Renal cortical epithelial cell (primary cell): ENCODE data around the gene BOC. TPM values are rescaled to one million over a fixed set of nuclear protein-coding genes. Genes with fewer than 3 reads are reported as not detected.
"Not testable (repeated sequence)": the region's sequence is repeated elsewhere in the genome, so short reads cannot be mapped to it uniquely, and the experiment has no call there.

Experiments
- DNase-seq: peaks from one replicate; pipeline ENCODE4 v3.0.0-alpha.2; 2011; ENCODE audit warnings: low read depth
- total RNA-seq: library from RNA; depleted of rRNA; stranded (reverse); fragments of >200 nt; gene quantifications from 2 replicates; pipeline ENCODE4 v1.2.3, GENCODE V29; 2014

The BOC gene, protein sequence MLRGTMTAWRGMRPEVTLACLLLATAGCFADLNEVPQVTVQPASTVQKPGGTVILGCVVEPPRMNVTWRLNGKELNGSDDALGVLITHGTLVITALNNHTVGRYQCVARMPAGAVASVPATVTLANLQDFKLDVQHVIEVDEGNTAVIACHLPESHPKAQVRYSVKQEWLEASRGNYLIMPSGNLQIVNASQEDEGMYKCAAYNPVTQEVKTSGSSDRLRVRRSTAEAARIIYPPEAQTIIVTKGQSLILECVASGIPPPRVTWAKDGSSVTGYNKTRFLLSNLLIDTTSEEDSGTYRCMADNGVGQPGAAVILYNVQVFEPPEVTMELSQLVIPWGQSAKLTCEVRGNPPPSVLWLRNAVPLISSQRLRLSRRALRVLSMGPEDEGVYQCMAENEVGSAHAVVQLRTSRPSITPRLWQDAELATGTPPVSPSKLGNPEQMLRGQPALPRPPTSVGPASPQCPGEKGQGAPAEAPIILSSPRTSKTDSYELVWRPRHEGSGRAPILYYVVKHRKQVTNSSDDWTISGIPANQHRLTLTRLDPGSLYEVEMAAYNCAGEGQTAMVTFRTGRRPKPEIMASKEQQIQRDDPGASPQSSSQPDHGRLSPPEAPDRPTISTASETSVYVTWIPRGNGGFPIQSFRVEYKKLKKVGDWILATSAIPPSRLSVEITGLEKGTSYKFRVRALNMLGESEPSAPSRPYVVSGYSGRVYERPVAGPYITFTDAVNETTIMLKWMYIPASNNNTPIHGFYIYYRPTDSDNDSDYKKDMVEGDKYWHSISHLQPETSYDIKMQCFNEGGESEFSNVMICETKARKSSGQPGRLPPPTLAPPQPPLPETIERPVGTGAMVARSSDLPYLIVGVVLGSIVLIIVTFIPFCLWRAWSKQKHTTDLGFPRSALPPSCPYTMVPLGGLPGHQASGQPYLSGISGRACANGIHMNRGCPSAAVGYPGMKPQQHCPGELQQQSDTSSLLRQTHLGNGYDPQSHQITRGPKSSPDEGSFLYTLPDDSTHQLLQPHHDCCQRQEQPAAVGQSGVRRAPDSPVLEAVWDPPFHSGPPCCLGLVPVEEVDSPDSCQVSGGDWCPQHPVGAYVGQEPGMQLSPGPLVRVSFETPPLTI
- 0.52 and 3.0 TPM in 2 replicates for total RNA-seq

DNA sequence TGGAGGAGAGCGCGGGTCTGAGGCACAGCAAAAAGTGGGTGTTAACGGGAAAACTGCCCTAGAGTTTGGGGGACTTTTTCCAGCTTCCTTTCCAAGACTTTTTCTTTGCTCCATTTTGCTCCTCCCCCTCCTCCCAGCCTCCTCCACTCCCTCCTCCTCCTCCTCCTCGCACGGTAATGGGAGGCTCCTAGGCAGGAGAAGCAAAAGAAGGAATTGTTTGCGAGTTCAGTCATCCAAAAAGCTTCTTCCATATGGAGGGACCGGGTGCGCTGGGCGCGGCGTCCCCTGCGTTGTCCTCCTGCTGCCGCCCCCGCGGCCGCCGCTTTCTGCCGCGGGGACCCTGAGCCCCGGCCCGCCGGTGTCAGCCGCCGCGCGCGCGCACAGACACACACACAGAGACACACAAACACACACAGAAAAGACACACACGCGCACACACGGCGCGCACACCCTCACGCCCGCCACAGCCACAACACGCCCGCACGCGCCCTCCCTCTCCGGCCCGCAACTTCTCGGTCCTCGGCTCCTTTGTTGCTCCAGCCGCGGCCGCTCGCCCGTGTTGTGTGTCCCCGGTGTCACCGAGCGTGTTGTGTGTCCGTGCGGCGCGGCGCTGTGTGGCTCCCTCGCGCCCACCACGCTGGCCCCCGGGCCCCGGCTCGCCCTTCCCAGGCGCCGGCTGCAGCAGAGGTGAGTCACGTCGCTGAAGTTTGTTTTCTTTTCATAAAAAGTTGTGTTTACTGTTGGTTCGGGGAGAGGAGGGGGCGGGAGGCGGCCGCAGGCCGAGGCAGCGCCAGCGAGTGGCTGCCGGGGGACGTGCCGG is at the start of gene BOC:
Gene BOC, plus strand, starts transcription at position 228 of the 820 bp plus-strand sequence. CDS start 38,246 bp downstream, outside the sequence.
- DNase-seq = peak; percentile 37

DNA sequence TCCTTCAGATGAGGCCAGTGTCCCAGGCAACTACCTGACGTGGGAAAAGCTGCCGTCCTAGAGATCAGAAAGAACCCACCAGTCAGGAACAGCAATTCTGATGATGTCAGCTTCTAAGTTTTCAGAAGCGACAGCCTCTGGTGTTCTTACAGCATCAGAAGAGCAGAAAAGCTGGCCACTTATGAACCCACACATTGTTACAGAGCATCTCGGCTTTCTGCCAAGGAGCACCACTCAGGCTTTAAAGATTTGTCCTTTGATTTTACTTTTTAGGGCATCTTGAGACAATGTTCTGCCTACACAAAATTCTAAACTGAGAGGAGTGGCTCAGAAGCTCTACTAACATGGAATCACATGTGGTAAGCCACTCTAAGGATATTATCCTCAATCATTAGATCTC is 49.7 kb upstream of the BOC start:
- no peak for DNase-seq

DNA sequence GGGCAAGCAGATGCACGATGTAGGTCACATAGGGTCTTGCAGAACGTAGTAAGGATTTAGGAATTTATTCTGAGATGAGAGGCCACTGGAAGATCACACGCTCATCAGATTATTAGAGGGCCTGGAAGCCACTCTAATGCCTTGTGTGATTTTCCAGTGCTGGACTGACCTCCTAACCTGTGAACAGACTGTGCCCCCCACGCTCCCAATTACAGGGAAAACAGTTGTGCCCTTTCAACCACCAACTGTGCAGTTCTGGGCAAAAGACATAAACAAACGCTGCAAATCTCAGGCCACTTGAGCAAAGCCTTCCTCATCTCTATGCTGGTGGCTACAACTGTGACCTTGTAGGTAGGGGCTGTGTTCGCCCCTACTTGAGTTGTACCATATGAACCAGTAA is 48.2 kb upstream of the BOC start:
- DNase-seq = no peak

DNA sequence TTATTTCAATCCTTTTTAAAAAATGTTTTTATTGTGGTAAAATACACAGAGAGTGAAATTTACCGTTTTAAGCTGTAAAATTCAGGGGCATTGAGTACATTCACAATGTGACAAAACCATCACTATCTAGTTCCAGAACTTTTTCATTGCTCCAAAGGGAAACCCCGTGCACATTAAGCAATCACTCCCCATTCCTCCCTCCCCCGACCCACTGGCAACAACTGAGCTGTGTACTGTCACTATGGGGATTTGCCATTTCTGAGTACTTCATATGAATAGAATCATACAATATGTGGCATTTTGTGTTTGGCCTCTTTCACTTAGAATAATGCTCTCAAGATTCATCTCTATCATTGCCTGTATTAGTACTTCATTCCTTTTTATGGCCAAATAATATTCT is 45.5 kb upstream of the BOC start:
- peak; percentile 9 for DNase-seq

DNA sequence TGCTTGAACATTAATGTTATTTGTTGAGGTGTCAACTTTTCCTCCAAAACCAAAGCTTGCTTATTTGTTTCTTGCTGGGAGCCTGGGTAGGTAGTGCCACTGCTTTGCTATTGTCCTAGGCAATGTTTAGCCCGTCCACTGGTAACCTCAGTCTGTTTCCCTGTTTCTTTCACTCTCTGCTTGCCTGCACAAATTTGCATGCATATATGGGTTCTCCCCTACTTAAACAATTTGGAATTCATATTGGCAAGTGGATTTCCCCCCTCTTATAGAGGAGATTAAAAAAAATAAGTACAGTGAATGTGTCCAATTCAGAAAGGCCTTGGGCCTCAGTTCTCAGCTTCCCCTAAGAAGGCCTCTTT is 45.0 kb upstream of the BOC start:
- DNase-seq = no peak

DNA sequence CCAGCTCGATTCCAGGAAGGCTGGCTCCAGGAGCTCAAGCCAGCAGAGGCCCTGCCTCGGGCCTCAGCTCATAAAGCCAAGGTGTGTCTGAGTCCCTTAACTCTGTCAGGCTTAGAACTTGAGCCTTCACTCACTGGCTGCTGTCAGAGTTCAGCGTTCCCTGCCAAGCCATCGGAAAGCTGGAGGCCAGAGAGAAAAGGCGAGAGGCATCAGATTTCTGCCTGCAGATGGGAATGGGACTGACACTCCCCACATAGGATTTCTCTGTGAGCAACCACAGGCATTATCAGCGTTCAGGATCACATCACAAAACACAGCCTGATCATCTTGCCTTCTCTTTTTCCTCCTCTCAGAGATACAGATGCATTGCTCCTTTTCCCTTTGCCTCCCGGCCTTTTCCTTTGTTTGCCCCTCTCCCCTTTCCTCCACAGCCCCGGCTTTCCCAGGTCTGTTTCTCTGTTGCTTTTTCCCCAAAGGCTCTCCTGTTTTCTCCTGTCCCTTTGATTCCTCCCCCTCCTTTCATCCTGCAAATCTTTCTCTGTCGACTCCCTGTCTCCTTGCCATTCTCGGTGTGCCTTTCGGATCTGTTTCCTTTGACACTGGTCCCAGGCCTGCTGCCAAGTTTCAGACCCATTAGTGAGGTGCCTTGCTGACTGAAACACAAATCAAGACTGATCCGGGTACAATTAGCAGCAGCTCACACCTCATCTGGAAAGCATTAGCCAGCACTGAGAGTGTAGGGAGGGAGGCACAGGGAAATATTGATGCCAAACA is 44.5 kb upstream of the BOC start:
- peak; percentile 43 for DNase-seq

DNA sequence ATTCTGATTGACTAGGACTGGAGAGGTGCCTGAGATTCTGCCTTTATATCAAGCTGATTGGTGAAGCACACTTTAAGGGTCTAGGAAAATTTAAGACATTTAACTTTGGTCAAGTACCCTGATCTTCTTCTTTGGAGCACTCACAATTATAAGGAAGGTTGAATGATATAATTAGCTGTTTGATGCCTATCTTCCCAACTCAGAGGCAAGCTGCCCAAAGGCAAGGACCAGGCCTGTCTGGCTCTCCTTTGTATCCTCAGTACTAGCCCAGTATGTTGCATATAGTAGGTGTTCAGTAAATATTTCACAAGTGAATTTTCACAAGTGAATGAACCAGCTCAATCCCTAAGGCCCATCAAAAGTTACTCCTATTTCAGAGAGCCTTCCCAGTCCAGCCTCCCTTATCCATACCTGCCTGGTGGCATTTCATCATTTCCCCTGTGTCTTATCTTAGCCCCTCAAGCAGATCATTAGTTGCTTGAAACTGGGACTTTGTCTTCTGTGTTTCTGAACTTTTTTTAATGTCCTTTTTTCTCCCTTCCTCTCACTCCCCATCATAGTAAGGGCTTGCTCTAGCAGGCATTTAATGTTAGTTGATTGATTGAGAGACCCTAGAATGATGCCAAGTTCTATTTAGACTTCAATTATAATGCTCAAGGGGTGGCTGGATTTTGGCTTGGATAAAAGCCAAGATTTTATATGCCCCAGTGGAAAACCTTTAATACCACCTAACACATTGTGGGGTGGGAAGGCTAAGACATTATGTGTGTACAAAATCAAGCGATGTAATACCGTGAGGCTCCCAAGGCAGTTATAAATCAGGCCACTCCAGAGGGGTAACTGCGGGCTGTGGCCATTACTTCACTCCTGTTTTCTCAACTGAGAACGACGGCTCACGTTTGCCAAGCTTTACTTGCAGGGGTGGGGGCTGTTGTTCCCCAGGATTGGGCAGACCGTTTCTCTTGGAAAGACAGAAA is 43.2 kb upstream of the BOC start:
- DNase-seq = no peak

DNA sequence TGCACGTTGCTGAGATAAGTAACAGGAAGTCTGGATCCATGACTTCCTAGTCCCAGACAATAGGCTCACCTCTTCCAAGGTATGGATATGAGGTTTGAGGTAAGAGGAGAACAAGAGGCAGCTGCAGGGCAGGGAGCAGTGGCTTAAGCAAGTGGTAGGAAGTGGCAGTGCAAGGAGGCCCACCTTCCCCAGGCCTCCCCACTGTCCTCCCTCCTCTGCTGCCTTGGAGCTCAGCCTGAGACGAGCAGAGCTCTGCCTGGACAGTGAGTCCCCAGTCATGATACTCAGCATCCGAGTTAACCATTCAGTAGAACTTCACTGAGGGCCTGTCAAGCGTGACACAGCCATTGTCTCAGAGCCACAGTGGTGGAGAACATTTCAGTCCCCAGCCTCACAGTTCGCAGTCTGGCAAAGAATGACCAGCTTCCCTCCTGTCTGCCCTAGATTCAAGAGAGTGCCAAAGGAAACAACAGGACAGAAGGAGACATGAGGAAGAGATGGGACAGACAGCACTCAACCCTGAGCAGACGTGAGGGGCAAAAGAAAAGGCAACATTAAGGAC is 41.4 kb upstream of the BOC start:
- peak; percentile 50 for DNase-seq

DNA sequence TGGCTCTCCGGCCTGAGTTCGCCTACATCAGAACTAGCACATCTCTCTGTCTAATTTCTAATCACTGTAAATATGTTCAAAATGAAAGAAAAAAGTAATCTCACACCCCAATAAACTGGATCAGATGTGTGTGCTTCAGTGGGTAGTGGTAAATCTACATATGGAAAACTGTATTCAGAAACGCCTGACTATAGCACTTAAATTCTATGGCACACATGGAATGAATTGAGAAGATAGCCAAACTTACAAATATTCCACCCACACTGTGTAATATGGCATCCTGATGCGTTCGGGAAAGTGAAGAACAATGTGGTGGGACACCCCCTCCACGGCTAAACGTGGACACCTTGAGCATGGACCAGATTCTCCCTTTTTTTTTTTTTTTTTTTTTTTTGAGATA is 40.6 kb upstream of the BOC start:
- DNase-seq = no peak

DNA sequence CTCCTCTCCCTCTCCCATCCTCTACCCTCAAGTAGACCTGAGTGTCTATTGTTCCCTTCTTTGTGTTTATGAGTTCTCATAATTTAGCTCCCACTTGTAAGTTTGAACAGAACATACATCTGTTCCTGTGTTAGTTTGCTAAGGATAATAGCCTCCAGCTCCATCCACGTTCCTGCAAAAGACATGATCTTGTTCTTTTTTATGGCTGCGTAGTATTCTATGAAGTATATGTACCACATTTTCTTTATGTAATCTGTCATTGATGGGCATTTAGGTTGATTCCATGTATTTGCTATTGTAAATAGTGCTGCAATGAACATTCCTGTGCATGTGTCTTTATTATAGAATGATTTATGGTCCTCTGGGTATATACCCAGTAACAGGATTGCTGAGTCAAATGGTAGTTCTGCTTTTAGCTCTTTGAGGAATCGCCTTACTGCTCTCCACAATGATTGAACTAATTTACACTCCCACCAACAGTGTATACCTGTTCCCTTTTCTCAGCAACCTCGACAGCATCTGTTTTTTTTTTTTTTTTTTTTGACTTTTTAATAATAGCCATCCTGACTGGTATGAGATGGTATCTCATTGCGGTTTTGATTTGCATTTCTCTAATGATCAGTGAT is 39.6 kb upstream of the BOC start:
- not testable (repeated sequence) for DNase-seq

DNA sequence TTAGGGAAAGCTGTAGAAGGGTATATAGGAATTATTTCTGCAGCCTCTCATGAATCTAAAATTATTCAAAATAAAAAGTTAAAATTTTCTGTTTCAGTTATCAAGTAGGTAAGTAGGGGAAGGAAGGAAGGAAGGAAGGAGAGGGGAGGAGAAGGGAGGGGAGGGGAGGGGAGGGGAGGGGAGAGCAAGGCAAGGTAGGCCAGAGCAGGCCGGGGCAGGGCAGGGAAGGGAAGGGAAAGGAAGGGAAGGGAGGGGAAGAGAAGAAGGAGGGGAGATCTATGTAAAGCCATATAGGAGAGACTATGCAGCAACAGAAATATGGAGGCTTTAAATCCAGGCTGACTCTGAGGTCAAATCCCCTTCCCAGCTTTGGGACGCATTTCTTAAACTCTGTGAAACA is 38.3 kb upstream of the BOC start:
- no peak for DNase-seq

DNA sequence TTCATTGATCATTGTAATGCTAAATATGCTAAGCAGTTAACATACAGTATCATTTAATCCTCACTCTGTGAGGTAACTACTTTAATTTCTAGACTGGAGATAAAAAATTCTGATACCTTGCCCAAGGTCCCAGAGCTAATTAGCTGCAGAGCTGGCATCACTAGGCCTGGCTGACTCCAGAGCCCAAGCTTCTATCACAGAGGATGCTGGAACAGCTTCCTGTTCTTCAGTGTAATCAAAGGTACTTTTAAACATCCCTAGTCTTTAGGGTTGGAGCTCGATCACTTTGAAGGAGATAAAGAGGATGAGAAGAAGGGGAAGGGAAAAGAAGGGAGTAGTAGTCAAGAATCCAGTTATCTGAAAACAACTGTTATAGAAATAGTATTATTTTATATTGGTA is 37.1 kb upstream of the BOC start:
- DNase-seq = no peak

DNA sequence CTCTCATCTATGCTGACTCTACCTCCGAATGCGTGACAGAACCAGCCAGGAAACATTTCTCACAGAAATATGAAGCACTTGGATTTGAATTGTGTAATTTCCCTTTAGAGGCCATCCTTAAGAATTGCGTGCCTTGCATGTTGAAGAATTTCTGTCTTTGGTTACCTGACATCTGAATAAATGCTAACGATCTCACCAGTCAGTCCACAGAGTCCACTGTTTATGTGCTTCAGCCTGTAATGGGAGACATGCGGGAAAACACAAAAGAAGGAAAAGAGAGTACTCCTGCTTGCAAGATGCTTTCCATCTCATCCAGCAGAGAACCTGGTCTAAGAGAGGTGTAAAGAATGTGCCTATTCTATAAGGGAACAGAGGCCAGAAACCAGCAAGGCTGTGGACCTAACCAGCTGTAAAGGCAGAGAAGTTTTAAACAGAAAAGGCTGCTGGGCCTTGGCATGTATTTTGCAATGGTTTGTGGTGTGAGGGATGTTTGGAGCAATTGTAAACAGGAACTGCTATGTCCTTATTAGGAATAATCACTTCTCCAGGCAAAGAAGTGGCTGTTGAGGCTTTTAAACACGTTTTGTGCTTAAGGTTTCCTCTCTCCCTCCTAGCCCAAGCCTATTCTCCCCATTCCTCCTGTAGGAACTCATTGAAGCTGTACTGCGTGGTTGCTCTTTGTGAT is 36.4 kb upstream of the BOC start:
- peak; percentile 53 for DNase-seq

DNA sequence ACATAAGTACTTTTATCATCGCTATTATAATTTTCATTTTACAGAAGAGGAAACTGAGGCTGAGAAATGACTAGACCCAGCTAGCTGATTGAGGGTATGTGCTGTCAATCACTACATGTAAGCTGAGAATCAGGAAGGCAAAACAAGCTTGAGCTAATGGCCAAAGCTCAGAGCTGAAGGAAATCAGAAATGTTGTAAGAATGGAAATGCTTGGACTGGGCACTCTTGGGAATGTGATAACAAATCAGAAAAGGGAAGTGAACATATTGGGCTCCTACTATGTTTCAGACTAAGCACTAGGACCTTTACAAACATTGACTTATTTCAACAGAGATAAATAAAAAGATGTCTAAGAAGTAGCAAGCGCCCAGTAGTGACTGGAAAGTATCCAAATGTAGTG is 33.8 kb upstream of the BOC start:
- no peak for DNase-seq

DNA sequence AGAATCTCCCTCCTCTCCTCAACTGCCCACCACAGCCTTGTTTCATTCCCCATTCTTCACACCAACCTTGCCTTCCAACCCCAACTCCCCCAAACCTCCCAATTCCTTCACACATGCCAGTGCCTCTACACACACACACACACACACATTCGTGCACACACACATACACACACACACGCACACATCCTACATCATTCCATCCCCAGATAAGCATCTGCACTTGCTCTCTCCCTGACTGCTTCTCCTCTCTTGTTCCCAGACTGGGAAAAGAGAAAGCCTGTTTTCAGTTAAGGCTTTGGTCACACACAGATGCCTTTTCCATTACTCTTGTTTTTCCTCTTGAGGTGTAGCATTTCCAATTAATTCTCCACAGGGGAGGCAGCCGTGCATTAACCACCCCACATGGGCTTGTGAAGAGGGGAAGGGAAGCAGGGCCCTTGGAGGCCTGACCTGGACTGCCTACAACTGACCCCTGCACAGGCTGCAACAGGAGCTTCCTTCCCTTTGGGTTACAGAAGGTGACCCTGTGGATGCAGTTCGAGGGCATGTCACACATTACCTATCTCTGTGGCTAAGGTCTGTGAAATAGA is 32.0 kb upstream of the BOC start:
- peak; percentile 1 for DNase-seq

DNA sequence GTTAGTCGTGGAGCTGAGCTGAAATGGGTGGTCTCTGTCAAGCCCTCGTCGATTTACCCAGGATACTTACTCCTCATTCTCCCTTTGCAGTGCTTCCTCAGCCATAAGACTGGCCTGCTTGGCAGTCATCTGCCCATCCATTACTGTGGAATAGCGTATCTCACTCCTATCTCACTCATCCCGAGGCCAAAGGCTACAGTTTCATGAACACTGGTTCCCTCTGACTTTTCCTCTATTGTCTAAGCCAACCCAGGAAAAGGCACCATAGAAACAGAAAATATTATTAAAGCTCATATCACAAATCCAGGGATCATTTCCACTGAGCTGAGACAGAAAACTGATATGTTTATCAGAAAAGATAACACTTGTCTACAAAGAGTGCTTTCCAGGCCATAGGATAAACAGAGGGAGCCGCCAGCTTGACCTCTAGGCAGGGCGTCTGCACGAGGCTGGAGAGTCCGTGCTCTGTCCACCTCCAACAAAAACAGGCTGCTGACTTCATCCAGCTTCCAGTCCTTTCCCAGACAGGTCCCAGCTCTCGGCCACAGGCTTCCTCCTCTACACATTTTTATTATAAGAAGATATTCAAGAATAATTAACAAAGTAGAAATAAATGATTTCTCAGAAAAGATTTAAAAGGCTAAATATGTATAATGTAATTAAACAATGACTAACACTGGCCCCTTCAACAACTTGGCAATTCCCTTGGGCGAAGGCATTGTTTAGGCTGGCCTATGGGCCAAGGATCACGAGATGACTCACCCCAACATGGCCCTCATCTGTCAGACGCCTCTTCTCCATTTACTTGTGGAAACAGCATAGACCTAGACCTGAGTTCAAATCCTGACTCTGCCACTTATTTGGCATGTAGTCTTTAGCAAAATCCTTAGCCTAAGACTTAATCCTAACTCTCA is 27.4 kb upstream of the BOC start:
- DNase-seq = no peak
